T-helper 1 cell treated with Interleukin-12 subunit alpha and Interleukin-12 subunit beta and Interleukin-4 antibody, amounts not matched to agents 30 ng/mL and 1 ng/mL, for 36 hours (primary cell): Measurements from ENCODE around the gene DNAI7. TPM values are rescaled to one million over a fixed set of nuclear protein-coding genes. Genes with fewer than 3 reads are reported as not detected.

ENCODE experiments used
- intact Hi-C: fragments of 100-400 bp; cut with micrococcal nuclease; formaldehyde crosslinking; loops from one replicate; pipeline ENCODE4 v1.15.1; 2024
- total RNA-seq: library from RNA; stranded (reverse); gene quantifications from 2 replicates; pipeline ENCODE4 v1.2.3, GENCODE V29; 2022

DNAI7 gene
- not detected in 2 replicates for total RNA-seq

GRCh38 chr12:25195056-25195971, at the start of gene DNAI7, which contains the start of gene ETFRF1:
TSS of gene DNAI7 (minus strand) at chr12:25195160. CDS start at chr12:25195078, 82 bp downstream.
TSS of gene ETFRF1 (plus strand) at chr12:25195237. CDS start at chr12:25203957, 8,720 bp downstream.
- intact Hi-C loops: loop anchor here (1.0 to 5.0 kb wide), 10 partner anchors 8 to 1637 kb away; partner anchors contain the start of genes ITPR2 and KRAS

GRCh38 chr12:25243680-25243990, 48.7 kb upstream of the DNAI7 start:
- intact Hi-C loops: no loop called here

GRCh38 chr12:25242981-25243679, 48.2 kb upstream of the DNAI7 start:
- intact Hi-C loops: no loop called here

- intact Hi-C loops: loop anchor here (1.0 to 2.0 kb wide), 6 partner anchors 9 to 788 kb away; partner anchors contain the start of gene KRAS
Observed at GRCh38 chr12:25241167-25242020, 46.4 kb upstream of the DNAI7 start.

- intact Hi-C loops: no loop called here
Observed at GRCh38 chr12:25236626-25237025, 41.7 kb upstream of the DNAI7 start.

GRCh38 chr12:25236190-25236589, 41.2 kb upstream of the DNAI7 start:
- intact Hi-C loops: no loop called here

- intact Hi-C loops: no loop called here
Observed at GRCh38 chr12:25213338-25213737, 18.4 kb upstream of the DNAI7 start.

- intact Hi-C loops: no loop called here
Observed at GRCh38 chr12:25208554-25208953, 13.6 kb upstream of the DNAI7 start.

- intact Hi-C loops: no loop called here
Observed at GRCh38 chr12:25207846-25208245, 12.9 kb upstream of the DNAI7 start.

- intact Hi-C loops: no loop called here
Observed at GRCh38 chr12:25207411-25207810, 12.5 kb upstream of the DNAI7 start.

GRCh38 chr12:25202137-25202536, 7.2 kb upstream of the DNAI7 start:
- intact Hi-C loops: no loop called here

- intact Hi-C loops: no loop called here
Observed at GRCh38 chr12:25200703-25201102, 5.7 kb upstream of the DNAI7 start.

- intact Hi-C loops: loop anchor here (5.0 kb wide), 4 partner anchors 125 to 1635 kb away; partner anchors contain the start of gene ITPR2
Observed at GRCh38 chr12:25197608-25198007, 2.6 kb upstream of the DNAI7 start.

GRCh38 chr12:25194722-25195055, 271 bp downstream of the DNAI7 start:
- intact Hi-C loops: loop anchor here (1.0 to 5.0 kb wide), 10 partner anchors 7 to 1638 kb away; partner anchors contain the start of genes ITPR2 and KRAS

GRCh38 chr12:25194214-25194613, 746 bp downstream of the DNAI7 start:
- intact Hi-C loops: loop anchor here (2.0 kb wide), 1 partner anchor 39 kb away; no protein-coding TSS in a partner anchor

- intact Hi-C loops: no loop called here
Observed at GRCh38 chr12:25190793-25191192, 4.2 kb downstream of the DNAI7 start.

GRCh38 chr12:25189656-25190055, 5.3 kb downstream of the DNAI7 start:
- intact Hi-C loops: no loop called here

- intact Hi-C loops: loop anchor here (1.0 to 2.0 kb wide), 2 partner anchors 8 to 135 kb away; partner anchors contain the start of genes DNAI7 and ETFRF1
Observed at GRCh38 chr12:25187781-25188180, 7.2 kb downstream of the DNAI7 start.

- intact Hi-C loops: loop anchor here (1.0 to 2.0 kb wide), 2 partner anchors 8 to 134 kb away; partner anchors contain the start of genes DNAI7 and ETFRF1
Observed at GRCh38 chr12:25186788-25187402, 8.1 kb downstream of the DNAI7 start.

GRCh38 chr12:25186038-25186787, 8.7 kb downstream of the DNAI7 start:
- intact Hi-C loops: loop anchor here (2.0 kb wide), 1 partner anchor 133 kb away; a partner anchor contains a TSS
